ENCODE data around the gene RWDD3.

The RWDD3 gene
- long read RNA-seq, partial matches to known transcripts, result 1 of 22 reads
- long read RNA-seq, other reads (novel, unspliced or antisense), result 13 of 22 reads

- H3K27ac ChIP-seq (replicated peaks), result peak within 1 kb of the TSS; percentile 83
- peak within 1 kb of the TSS; percentile 94 for H3K4me3 ChIP-seq (replicated peaks; ENCODE audit: insufficient read depth, low read length)
- DNase-seq (ENCODE audit: low read depth in 1 of 2, low spot score in 1 of 2), result peak; percentile 61 to 86
- H3K27me3 ChIP-seq (ENCODE audit: insufficient read depth, poor library complexity, severe bottlenecking), result no peaks in the 10 kb centered on the region
- TF ChIP-seq SPI1 (IDR thresholded peaks at IDR 0.05; ENCODE audit: borderline replicate concordance, low read depth) (peak; percentile 78; the same call in 1 of the 2 replicates), GABPA (IDR thresholded peaks at IDR 0.05; ENCODE audit: low read depth) (0 out of 2 replicates have a peak, but pooled peaks have one; percentile 15), CTCF (IDR thresholded peaks at IDR 0.05; ENCODE audit: insufficient read depth, low read length) (peak; percentile 24), POLR2AphosphoS5 (IDR thresholded peaks at IDR 0.05; ENCODE audit: low read depth) (peak; percentile 78), REST (IDR thresholded peaks at IDR 0.05; ENCODE audit: insufficient replicate concordance, low read depth) (peak; percentile 51)
These were observed at the start of gene RWDD3 for GRCh38 chr1:95233737-95234500. Gene RWDD3 (plus strand): TSS chr1:95234210. CDS start chr1:95234231, 21 bp downstream.

- H3K27me3 ChIP-seq (ENCODE audit: insufficient read depth, poor library complexity, severe bottlenecking), result no peaks in the 10 kb centered on the region
- H3K27ac ChIP-seq (replicated peaks), result no peak overlapping the region
- no peak overlapping the region for H3K4me3 ChIP-seq (replicated peaks; ENCODE audit: insufficient read depth, low read length)
- DNase-seq (ENCODE audit: low read depth in 1 of 2, low spot score in 1 of 2), result no peak
- TF ChIP-seq CTCF (IDR thresholded peaks at IDR 0.05; ENCODE audit: insufficient read depth, low read length) (no peak), POLR2AphosphoS5 (IDR thresholded peaks at IDR 0.05; ENCODE audit: low read depth) (no peak), GABPA (IDR thresholded peaks at IDR 0.05; ENCODE audit: low read depth) (no peak), REST (IDR thresholded peaks at IDR 0.05; ENCODE audit: insufficient replicate concordance, low read depth) (no peak), SPI1 (IDR thresholded peaks at IDR 0.05; ENCODE audit: borderline replicate concordance, low read depth) (no peak)
These were observed 47.9 kb upstream of the RWDD3 start for GRCh38 chr1:95186149-95186548.

- no peak overlapping the region for H3K27ac ChIP-seq (replicated peaks)
- TF ChIP-seq REST (IDR thresholded peaks at IDR 0.05; ENCODE audit: insufficient replicate concordance, low read depth) (peak; percentile 55), GABPA (IDR thresholded peaks at IDR 0.05; ENCODE audit: low read depth) (no peak)
- peaks cover 2% of the 10 kb centered on the region for H3K27me3 ChIP-seq (ENCODE audit: insufficient read depth, poor library complexity, severe bottlenecking)
- DNase-seq (ENCODE audit: low read depth in 1 of 2, low spot score in 1 of 2), result no peak
- H3K4me3 ChIP-seq (replicated peaks; ENCODE audit: insufficient read depth, low read length), result no peak overlapping the region
These were observed 40.4 kb upstream of the RWDD3 start for GRCh38 chr1:95193591-95193990.

All from HL-60 (cell line).